GM12873 (cell line): ENCODE results near the gene PRKCA.

Source experiments
- TF ChIP-seq, protein P1 (sequence below): IDR thresholded peaks from 2 replicates; pipeline ENCODE4 v1.5.1; 2012; ENCODE audit warnings: low read depth, mild to moderate bottlenecking, moderate library complexity, low read length, control low read depth; ENCODE audit not compliant: insufficient read depth; ENCODE audit errors: missing control alignments

Gene PRKCA

GRCh38 chr17:66576473-66576872, 274.1 kb downstream of the PRKCA start:
- TF ChIP-seq, protein P1, sequence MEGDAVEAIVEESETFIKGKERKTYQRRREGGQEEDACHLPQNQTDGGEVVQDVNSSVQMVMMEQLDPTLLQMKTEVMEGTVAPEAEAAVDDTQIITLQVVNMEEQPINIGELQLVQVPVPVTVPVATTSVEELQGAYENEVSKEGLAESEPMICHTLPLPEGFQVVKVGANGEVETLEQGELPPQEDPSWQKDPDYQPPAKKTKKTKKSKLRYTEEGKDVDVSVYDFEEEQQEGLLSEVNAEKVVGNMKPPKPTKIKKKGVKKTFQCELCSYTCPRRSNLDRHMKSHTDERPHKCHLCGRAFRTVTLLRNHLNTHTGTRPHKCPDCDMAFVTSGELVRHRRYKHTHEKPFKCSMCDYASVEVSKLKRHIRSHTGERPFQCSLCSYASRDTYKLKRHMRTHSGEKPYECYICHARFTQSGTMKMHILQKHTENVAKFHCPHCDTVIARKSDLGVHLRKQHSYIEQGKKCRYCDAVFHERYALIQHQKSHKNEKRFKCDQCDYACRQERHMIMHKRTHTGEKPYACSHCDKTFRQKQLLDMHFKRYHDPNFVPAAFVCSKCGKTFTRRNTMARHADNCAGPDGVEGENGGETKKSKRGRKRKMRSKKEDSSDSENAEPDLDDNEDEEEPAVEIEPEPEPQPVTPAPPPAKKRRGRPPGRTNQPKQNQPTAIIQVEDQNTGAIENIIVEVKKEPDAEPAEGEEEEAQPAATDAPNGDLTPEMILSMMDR = no peak

DNA sequence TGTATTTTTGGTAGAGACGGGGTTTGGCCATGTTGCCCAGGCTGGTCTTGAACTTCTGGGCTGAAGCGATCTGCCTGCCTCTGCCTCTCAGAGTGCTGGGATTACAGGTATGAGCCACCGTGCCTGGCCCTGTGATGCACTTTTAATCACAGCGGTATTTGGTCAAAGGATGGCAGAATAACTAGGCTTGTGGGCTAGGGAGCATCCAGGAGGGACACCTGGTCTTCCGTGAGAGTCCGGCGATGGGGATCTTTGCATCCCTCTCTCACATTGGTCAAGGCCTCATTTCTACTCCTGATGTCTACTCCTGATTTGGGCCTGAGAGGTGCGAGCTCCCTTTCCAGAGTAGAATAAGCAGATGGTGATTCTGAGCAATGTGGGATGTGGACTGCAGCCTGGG, 274.6 kb downstream of the PRKCA start:
- TF ChIP-seq, protein P1 = no peak

- TF ChIP-seq, protein P1 = no peak
Measured at GRCh38 chr17:66578781-66579489, 276.5 kb downstream of the PRKCA start.

- TF ChIP-seq, protein P1 = no peak
Measured at GRCh38 chr17:66579556-66579955, 277.1 kb downstream of the PRKCA start.

- TF ChIP-seq, protein P1 = no peak
Measured at GRCh38 chr17:66580184-66580955, 278.0 kb downstream of the PRKCA start.

DNA sequence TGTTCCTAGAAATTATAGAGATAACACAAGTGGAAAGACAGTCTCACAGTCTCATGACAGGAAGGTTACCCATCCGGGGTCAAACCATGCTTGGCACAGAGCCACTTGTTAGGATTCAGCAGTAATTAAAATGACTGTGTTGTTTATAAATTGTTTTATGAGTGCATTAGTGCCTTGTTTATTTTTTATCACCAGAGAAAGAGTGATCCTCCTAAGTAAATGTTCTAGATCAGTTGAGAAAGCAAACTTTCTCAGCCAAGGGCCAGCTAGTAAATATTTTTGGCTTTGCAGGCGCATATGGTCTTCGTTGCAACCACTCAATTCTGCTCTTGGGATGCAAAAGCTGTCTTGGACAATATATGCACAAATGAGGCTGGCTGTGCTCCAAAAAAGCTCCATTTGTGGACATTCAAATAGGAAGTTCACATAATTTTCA, 278.6 kb downstream of the PRKCA start:
- TF ChIP-seq, protein P1 = no peak

- TF ChIP-seq, protein P1 = peak; percentile 10
Measured at GRCh38 chr17:66582373-66583111, 280.1 kb downstream of the PRKCA start.
